Posterior vena cava (tissue), 2 donors: ENCODE data around the gene IARS1. TPM values are rescaled to one million over a fixed set of nuclear protein-coding genes. Genes with fewer than 3 reads are reported as not detected.

ENCODE experiments used
- DNase-seq: peaks from one replicate; pipeline ENCODE4 v3.0.0-alpha.2; 2020; ENCODE audit warnings: low spot score
- intact Hi-C, 2 donors: fragments of 100-400 bp; cut with DNase I; formaldehyde crosslinking; loops; one replicate each; pipeline versions ENCODE4 v1.14.1 to v1.14.2; 2022 to 2023
- total RNA-seq, 2 donors: library from RNA; stranded (reverse); fragmentation: NEBNext Ultra II Directional; extraction: Animal tissue kit (Norgen Biotek cat#: 25700); gene quantifications; one replicate each; pipeline ENCODE4 v1.2.1, GENCODE V29; 2021
- donor health status: DM: yes; HTN: yes; CAD: no.
- donor health status: DM: yes; HTN: yes; CAD: no.

Gene IARS1
- total RNA-seq, 2 donors from 2014 or later: 82.6 to 87.1 TPM

- no peak for DNase-seq
- intact Hi-C loops: no loop called here
Measured at GRCh38 chr9:92299116-92299515, 5.6 kb upstream of the IARS1 start.

- no peak for DNase-seq
- intact Hi-C loops: no loop called here
Measured at GRCh38 chr9:92298036-92298435, 4.5 kb upstream of the IARS1 start.

- intact Hi-C loops: no loop called here
- DNase-seq: no peak
Measured at GRCh38 chr9:92297611-92298010, 4.1 kb upstream of the IARS1 start.

GRCh38 chr9:92295827-92296258 lies 2.3 kb upstream of the IARS1 start:
- intact Hi-C loops: no loop called here

DNA sequence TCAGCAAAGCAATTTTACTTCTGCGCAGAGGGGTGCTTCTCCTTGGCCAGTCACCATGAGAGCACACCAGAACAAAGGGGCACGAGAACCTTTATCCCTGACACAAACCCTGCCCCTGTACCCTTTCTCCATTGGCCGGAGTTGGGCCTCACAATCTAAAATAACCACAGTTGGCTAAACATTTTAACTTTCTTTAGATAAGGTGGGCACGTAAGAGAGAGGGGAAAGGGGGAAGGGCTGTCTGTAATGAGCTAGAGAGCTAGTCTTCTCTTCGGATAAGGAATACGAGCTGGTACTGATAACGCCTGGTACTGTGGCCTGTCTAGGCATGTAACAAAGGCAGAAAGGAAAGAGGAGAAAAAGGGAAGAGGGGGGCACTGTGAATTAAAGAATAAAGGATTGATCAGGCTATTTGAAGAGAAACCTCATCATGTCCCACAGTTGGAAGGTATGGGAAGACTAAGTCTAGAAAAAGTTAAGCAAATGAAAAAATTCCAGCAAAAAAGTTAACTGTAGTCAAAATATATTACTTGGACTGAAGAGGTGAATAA lies 1.8 kb upstream of the IARS1 start:
- DNase-seq: no peak
- intact Hi-C loops: no loop called here

More at GRCh38 chr9:92295827-92296258, 2.3 kb upstream of the IARS1 start:
- DNase-seq: no peak

DNA sequence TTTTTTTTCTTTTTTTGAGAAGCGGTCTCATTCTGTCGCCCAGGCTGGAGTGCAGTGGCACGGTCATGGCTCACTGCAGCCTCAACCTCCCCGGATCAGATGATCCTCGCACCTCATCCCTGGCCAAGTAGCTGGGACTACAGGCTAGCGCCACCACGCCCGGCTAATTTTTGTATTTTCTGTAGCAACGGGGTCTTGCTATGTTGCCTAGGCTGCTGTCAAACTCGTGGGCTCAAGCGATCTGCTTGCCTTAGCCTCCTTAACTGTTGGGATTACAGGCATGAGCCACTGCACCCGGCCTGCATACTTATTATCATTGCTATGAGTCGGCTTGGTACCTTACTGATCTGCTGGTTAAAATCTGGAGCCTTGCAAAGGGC lies 790 bp upstream of the IARS1 start:
- intact Hi-C loops: no loop called here
- no peak for DNase-seq

- intact Hi-C loops: no loop called here
Measured at GRCh38 chr9:92293075-92293354, 482 bp downstream of the IARS1 start.

DNA sequence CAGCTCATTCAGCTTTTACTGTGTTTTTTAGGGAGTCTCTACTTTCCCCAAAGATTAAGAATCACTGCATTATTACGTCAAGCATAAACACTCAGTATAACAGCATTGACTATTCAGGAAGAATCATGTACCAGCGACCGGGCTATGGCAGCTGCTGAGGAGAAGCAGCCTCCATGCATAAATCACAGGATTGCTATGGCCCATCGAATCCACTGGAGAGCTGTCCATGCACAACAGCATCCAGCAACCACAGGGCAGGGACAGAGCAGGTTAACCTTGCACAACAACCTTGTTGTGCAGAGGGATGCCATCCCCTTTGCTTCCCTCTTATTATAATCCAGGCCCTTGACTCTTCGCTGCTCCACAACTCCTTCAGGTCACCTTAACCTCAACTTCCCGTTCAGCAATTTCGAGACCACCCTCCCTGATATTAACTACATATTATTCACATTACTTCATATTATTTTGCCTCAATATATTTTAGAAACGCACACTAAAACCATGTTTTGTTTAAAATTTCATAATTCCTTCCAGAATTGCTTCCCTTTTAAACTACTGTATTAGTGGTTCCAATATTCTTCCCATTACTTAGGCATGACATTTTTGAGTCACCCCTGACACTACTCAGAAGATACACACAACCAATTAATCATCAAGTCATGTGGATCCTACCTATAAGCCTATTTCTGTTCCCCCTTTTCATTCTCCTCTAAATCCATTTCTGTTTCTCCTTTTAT lies 991 bp downstream of the IARS1 start:
- DNase-seq: no peak
- intact Hi-C loops: no loop called here

More at GRCh38 chr9:92293075-92293354, 482 bp downstream of the IARS1 start:
- no peak for DNase-seq

- intact Hi-C loops: no loop called here
- DNase-seq: no peak
Measured at GRCh38 chr9:92291577-92291976, 1.9 kb downstream of the IARS1 start.

DNA sequence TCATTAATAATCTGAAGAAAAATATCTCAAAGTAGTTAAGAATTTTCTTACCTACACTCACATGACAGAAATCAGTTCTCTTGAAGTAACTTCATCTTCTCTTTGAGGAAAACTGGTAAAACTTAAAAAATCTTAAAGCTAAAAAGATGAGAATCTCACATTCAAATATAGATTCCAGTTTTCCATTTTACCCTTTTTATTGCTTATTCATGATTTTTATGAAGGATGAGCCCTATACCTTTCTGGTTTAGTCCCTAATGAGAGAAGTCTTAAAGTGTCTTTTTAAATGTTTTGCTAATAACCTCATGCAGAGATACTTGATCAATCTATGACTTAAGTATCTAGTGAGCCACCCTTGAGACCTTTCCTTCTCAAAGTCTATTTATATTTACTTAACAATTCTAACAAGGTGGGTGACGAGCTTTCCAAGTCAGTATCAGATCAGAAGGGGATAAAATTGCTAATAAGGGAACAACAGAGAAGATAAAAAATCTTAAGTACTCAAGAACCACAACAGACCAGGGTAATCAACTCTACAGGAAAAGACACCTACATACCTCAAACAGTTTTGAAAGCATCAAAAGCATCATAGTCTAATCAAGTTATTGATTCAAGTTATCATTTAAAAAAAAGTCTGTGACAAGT lies 2.6 kb downstream of the IARS1 start:
- intact Hi-C loops: no loop called here
- DNase-seq: no peak

GRCh38 chr9:92289708-92290390 lies 3.6 kb downstream of the IARS1 start:
- intact Hi-C loops: no loop called here
- DNase-seq: no peak

GRCh38 chr9:92279302-92279701 lies 14.2 kb downstream of the IARS1 start:
- intact Hi-C loops: no loop called here

DNA sequence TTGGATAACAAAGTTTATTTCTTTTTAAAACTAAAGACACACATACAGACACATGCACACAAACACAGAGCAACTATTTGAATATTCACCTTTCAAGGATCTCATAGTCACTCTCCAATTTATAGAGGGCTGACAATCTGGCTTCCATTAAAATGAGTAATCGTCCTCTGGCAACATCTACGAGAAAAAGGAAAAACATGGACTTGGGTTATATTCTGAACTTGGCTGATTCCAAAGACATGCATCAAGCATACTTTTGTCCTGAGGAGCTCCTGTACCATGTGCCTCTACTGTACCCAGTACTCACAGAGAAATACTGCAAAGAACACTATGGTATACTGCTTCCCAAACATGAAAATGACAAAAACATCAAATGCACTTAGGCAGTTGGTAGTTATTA lies 15.4 kb downstream of the IARS1 start:
- no peak for DNase-seq
- intact Hi-C loops: no loop called here

More at GRCh38 chr9:92279302-92279701, 14.2 kb downstream of the IARS1 start:
- no peak for DNase-seq

DNA sequence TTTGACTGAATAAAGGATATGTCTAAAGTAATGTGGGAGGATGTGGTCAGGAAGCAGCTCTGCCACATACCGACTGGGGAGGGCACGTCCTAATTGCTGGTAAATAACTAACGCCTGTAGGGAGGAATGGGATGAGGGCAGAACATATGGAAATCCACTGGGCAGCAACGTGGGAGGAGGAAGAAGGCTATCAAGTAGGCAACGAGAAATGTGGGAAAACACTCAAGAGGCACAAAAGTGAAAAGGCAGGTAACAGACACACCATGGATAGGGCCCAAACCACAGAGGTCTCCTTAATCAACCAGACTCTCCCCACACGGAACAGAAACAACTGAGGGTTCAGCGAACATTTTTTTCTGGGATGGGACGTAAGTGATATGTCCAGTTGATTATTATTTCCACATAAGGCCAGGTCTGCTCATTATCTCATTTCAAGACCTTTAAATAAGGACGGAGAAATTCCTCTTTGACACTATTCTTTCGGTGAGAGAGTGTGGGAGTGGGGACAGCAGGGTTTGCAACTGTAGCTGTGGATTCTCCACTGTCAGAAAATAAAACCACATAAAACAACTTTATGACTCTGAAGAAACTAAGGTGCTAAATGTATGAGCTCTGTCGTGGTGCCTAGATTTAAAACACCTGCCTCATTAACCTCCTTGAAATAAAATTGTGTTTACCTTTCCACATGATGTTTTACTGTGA lies 17.0 kb downstream of the IARS1 start:
- intact Hi-C loops: no loop called here
- no peak for DNase-seq

GRCh38 chr9:92275541-92275940 lies 18.0 kb downstream of the IARS1 start:
- no peak for DNase-seq
- intact Hi-C loops: no loop called here

GRCh38 chr9:92270511-92270910 lies 23.0 kb downstream of the IARS1 start:
- intact Hi-C loops: no loop called here
- DNase-seq: no peak

DNA sequence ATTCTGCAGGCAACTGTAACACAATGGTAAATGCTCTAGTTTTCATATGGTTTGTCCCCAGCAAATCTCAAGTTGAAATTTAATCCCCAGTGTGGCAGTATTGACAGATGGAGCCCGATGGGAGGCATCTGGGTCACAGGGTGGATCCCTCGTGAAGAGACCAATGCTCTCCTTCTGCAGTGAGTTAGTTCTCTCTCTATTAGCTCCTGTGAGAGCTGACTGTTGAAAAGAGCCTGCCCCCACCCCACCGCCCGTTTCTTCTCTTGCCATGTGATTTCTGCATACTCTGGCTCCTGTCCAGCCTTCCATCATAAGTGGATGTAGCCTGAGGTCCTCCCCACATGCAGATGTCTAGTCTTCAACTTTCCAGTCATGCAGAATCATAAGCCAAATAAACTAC lies 27.0 kb downstream of the IARS1 start:
- intact Hi-C loops: no loop called here
- DNase-seq: no peak

DNA sequence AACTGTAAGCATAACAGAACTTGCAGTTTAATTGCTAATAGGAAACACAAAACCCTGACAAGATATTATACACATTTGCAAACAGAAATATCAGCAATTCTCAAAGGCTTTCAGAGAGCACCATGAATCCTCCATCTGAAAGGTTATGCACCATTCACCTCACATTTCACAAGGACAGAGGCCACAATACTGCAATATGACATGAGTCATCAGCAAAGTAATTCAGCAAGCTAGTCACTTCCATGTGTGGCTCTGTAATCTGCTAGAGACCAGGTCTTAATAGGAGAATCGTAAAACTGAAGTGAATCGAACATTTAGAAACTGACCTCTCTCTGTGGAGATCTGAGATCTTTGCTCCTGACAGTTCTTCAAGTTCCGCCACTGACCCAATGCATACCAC lies 28.3 kb downstream of the IARS1 start:
- intact Hi-C loops: no loop called here
- DNase-seq: no peak

GRCh38 chr9:92263131-92263530 lies 30.4 kb downstream of the IARS1 start:
- no peak for DNase-seq
- intact Hi-C loops: no loop called here

DNA sequence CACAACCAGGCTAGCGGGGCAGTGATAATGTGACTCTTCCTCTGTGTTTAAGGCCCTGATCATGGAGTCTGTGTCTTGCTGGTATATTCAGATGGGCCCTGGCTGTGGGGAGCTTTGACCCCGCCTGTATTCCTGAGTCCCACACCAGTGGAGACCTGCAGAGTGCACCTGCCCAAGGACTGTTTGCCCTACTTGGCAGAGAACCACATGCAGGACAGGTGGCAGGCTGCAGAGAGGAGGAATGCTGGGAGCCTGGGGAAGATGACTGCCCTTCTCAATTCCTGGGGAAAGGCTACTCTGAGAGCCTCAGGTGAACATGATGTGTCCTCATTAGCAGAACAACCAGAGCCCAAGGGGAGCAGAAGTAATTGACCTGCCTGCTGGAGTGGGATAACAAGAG lies 36.2 kb downstream of the IARS1 start:
- intact Hi-C loops: no loop called here
- DNase-seq: no peak
